ENCODE measurements around the gene TBC1D9B. TPM values are rescaled to one million over a fixed set of nuclear protein-coding genes. Genes with fewer than 3 reads are reported as not detected.

The TBC1D9B gene
- total RNA-seq, 2 donors from 2014 or later, result 89.3 to 136 TPM

GRCh38 chr5:179820127-179820482 lies 87.6 kb downstream of the TBC1D9B start:
- Histone ChIP-seq H3K27me3 (no peaks in the 10 kb centered on the region), H3K27ac (peak overlapping the region; percentile 100), H3K4me3 (peak overlapping the region; percentile 100), H3K9ac (ENCODE audit: low read depth in 2 of 2, low read length in 2 of 2) (peak overlapping the region; percentile 94 to 100), H3K4me1 (peaks cover 49% of the 10 kb centered on the region), H3K36me3 (peaks cover 10% of the 10 kb centered on the region), H3K9me3 (no peaks in the 10 kb centered on the region)
- no peak for DNase-seq
- no peak for TF ChIP-seq CTCF (IDR thresholded peaks at IDR 0.05)
- intact Hi-C loops (cut with DNase I), result no loop called here

GRCh38 chr5:179819296-179820126 lies 88.2 kb downstream of the TBC1D9B start:
- intact Hi-C loops (cut with DNase I), result no loop called here

GRCh38 chr5:179818746-179819295 lies 88.9 kb downstream of the TBC1D9B start:
- intact Hi-C loops (cut with DNase I), result no loop called here
- DNase-seq, result peak; percentile 96
- peaks cover 37% of the 10 kb centered on the region for H3K4me1 ChIP-seq
- H3K4me3 ChIP-seq, result peak overlapping the region; percentile 20
- peak overlapping the region; percentile 94 to 100 for H3K9ac ChIP-seq (ENCODE audit: low read depth in 2 of 2, low read length in 2 of 2)
- H3K36me3 ChIP-seq, result peaks cover 4% of the 10 kb centered on the region
- TF ChIP-seq CTCF (IDR thresholded peaks at IDR 0.05), result no peak
- peak overlapping the region; percentile 100 for H3K27ac ChIP-seq
- H3K27me3 ChIP-seq, result no peaks in the 10 kb centered on the region
- no peaks in the 10 kb centered on the region for H3K9me3 ChIP-seq

More at GRCh38 chr5:179819296-179820126, 88.2 kb downstream of the TBC1D9B start:
- Histone ChIP-seq H3K4me3 (peak overlapping the region; percentile 100), H3K4me1 (peaks cover 44% of the 10 kb centered on the region), H3K27me3 (no peaks in the 10 kb centered on the region), H3K36me3 (peaks cover 10% of the 10 kb centered on the region), H3K9ac (ENCODE audit: low read depth in 2 of 2, low read length in 2 of 2) (peak overlapping the region; percentile 94 to 100), H3K27ac (peak overlapping the region; percentile 100), H3K9me3 (no peaks in the 10 kb centered on the region)
- no peak for TF ChIP-seq CTCF (IDR thresholded peaks at IDR 0.05)
- DNase-seq, result peak; percentile 67

GRCh38 chr5:179817890-179818745 lies 89.6 kb downstream of the TBC1D9B start:
- H3K27me3 ChIP-seq, result no peaks in the 10 kb centered on the region
- H3K27ac ChIP-seq, result peak overlapping the region; percentile 100
- DNase-seq, result no peak
- H3K9me3 ChIP-seq, result no peaks in the 10 kb centered on the region
- no peaks in the 10 kb centered on the region for H3K36me3 ChIP-seq
- peak overlapping the region; percentile 94 to 100 for H3K9ac ChIP-seq (ENCODE audit: low read depth in 2 of 2, low read length in 2 of 2)
- H3K4me3 ChIP-seq, result peak overlapping the region; percentile 20
- intact Hi-C loops (cut with DNase I), result no loop called here
- TF ChIP-seq CTCF (IDR thresholded peaks at IDR 0.05), result no peak
- H3K4me1 ChIP-seq, result peaks cover 33% of the 10 kb centered on the region

- H3K9ac ChIP-seq (ENCODE audit: low read depth in 2 of 2, low read length in 2 of 2), result peak overlapping the region; percentile 63 to 72
- H3K4me1 ChIP-seq, result peaks cover 26% of the 10 kb centered on the region
- DNase-seq, result no peak
Measured at GRCh38 chr5:179817470-179817840, 90.2 kb downstream of the TBC1D9B start.

More at GRCh38 chr5:179817470-179817840, 90.2 kb downstream of the TBC1D9B start:
- Histone ChIP-seq H3K4me3 (peak overlapping the region; percentile 42), H3K36me3 (no peaks in the 10 kb centered on the region), H3K27ac (peak overlapping the region; percentile 100), H3K27me3 (no peaks in the 10 kb centered on the region), H3K9me3 (no peaks in the 10 kb centered on the region)
- intact Hi-C loops (cut with DNase I), result no loop called here
- TF ChIP-seq CTCF (IDR thresholded peaks at IDR 0.05), result no peak
